OCI-LY7 (cell line): ENCODE data around the gene MLYCD.

Source experiments
- EZH2phosphoT487 ChIP-seq: fragments of 200-600 bp; sonication (generic); IDR thresholded peaks from 2 replicates; pipeline ENCODE4 v1.6.1; 2018; ENCODE audit warnings: low read depth, borderline replicate concordance, mild to moderate bottlenecking, mixed run types, antibody characterized with exemption, low read length, moderate library complexity, mixed read lengths
- TF ChIP-seq, protein P1 (sequence below): fragments of 200-600 bp; sonication (generic); conservative IDR thresholded peaks from 2 replicates; pipeline ENCODE4 v1.5.1; 2014; ENCODE audit warnings: mild to moderate bottlenecking, antibody characterized with exemption, low read length, moderate library complexity, mixed read lengths

DNA sequence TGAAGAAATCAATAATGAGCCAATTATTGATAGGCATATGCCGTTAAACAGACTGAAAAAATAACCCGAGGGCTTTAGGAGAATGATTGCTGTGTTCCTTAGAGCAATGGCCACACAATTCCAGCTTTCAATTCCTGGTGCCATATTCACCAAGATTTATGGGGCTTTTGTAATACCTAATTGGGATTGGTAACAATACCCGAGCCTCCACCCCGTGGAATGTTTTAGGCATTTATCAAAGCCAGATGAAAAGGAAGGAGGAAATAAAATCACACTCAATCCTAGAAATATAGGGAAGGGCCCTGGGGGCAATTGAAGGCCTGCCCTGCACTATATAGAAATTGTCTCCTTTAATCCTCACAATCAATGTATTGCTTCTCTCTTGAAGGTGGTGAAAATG lies 42.1 kb upstream of the MLYCD start:
- TF ChIP-seq, protein P1, sequence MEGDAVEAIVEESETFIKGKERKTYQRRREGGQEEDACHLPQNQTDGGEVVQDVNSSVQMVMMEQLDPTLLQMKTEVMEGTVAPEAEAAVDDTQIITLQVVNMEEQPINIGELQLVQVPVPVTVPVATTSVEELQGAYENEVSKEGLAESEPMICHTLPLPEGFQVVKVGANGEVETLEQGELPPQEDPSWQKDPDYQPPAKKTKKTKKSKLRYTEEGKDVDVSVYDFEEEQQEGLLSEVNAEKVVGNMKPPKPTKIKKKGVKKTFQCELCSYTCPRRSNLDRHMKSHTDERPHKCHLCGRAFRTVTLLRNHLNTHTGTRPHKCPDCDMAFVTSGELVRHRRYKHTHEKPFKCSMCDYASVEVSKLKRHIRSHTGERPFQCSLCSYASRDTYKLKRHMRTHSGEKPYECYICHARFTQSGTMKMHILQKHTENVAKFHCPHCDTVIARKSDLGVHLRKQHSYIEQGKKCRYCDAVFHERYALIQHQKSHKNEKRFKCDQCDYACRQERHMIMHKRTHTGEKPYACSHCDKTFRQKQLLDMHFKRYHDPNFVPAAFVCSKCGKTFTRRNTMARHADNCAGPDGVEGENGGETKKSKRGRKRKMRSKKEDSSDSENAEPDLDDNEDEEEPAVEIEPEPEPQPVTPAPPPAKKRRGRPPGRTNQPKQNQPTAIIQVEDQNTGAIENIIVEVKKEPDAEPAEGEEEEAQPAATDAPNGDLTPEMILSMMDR, result no peak
- TF ChIP-seq EZH2phosphoT487, result no peak
